KG1 (cell line): Measurements from ENCODE around the gene MEAK7.
"Not testable (repeated sequence)": the region's sequence is repeated elsewhere in the genome, so short reads cannot be mapped to it uniquely, and the experiment has no call there.

Experiments used
- DNase-seq: peaks from one replicate; lab custom pipeline; 2025; lab: John Stamatoyannopoulos, UW

Gene MEAK7

GRCh38 chr16:84532855-84533486 is 28.5 kb upstream of the MEAK7 start:
- DNase-seq: peak; percentile 39

- peak; percentile 37 for DNase-seq
Observed at GRCh38 chr16:84532291-84532724, 27.8 kb upstream of the MEAK7 start.

- DNase-seq: no peak
Observed at GRCh38 chr16:84531671-84532111, 27.2 kb upstream of the MEAK7 start.

GRCh38 chr16:84530590-84530989 is 26.1 kb upstream of the MEAK7 start:
- no peak for DNase-seq

DNA sequence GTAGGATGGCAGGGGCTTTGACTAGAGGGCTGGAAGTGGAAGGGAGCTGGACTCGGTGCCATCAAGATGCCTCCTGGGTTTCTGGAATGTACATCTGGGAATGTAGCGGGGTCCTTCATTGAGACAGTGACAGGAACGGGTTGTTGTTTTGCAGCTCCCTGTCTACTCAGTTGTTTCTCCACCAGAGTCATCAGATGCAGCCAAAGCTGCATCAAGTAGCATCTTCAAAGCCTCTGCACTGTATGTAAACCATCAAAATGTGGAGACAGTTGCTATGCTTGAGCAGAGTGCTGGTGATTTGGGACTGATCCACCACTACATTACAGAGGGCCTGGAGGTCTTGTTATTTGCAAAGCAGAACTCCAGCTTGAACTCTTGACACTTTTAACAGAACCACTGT is 25.1 kb upstream of the MEAK7 start:
- no peak for DNase-seq

- DNase-seq: peak; percentile 19
Observed at GRCh38 chr16:84528322-84528721, 23.9 kb upstream of the MEAK7 start.

GRCh38 chr16:84527532-84528269 is 23.2 kb upstream of the MEAK7 start:
- DNase-seq: no peak

- DNase-seq: no peak
Observed at GRCh38 chr16:84526794-84527531, 22.5 kb upstream of the MEAK7 start.

DNA sequence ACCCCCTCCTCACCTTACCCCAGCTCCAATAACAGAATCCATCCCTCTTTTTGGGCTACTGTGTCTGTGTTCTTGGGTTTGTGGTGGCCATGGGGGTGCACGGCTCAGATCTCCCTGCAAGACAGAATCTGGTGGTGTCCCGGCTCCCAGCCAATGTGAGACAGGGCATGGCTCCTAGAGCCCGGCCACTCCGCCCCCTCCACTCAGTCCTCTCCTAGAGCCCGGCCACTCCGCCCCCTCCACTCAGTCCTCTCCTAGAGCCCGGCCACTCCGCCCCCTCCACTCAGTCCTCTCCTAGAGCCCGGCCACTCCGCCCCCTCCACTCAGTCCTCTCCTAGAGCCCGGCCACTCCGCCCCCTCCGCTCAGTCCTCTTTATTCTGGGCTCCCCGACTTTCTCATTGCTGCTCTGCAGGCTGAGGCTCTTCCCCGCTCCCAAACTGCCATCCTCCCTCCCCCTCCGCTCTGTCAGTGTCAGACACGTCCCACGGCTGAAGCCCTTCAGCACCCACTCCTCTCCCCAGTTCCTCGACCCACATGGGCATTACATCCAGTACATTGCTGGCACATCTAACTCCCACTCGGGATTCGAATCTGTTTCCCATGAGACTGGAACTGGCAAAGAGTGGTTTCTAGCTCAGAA is 20.6 kb upstream of the MEAK7 start:
- DNase-seq: not testable (repeated sequence)

- no peak for DNase-seq
Observed at GRCh38 chr16:84524346-84524920, 20.0 kb upstream of the MEAK7 start.

DNA sequence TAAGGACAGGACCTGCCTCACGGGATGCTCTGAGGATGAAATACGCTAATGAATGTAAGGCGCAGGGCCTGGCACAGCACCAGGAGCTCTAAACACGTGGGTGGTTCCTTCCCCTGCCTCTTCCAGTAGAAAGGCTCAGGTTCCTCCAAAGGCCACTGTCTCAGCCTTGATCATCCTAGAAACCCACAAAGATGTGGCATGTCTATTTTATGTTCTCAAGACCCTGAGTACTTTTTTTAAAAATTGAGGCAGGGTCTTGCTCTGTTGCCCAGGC is 17.0 kb upstream of the MEAK7 start:
- DNase-seq: no peak

DNA sequence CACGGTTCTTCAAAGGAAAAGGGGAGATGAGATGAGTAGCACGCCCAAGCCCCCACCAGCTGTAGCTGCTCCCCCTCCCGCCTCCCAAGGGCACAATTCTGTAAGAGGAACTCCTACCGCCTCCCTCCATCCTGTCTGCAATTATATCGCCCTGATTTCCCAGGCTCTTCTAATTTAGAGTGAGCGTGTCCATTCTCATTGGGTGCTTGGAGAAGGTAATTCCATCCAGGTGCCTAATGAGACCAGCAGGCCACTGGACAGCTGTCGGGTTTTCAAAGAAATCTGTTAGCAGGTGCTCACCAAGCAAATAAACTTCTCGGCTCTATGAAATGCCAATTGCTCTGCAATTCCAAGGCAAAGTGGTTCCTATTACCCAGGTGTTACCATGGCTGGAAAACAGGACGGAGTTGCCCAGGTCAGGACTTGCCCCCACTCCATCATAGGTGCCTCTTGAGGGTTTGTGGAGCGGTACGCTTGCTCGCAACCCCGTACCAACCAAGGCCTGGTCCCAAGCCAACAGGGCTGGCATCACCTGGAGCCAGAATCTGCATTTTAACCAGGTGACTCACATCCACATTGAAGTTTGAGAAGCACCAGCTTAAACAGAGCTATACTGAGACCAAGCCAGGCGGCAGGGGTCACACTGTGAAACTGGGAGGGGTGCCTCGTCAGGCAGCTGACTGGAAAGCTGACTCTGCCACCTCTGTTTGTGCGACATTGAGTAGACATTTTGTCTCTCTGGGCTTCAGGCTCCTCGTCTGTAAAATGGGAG is 16.5 kb upstream of the MEAK7 start:
- no peak for DNase-seq

DNA sequence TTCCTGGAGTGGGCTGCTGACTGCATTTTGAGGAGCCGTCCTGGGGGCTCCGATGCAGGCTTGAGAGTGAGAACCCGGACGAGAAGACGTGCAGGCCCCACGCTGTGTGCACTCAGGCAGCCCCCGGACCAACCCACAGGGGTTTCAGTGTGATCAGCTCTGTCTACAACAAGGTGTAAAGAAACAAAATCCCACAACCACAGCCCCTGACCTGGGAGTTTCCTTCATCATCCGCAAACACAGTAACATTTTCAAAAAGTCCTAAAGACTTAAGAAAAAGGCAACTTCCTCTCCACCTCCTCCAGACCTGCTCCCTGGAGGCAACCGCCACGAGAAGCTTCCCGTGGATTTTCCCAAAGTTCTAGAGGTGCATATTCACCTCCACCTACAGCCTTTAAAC is 15.4 kb upstream of the MEAK7 start:
- DNase-seq: no peak

- DNase-seq: no peak
Observed at GRCh38 chr16:84518804-84519341, 14.4 kb upstream of the MEAK7 start.

DNA sequence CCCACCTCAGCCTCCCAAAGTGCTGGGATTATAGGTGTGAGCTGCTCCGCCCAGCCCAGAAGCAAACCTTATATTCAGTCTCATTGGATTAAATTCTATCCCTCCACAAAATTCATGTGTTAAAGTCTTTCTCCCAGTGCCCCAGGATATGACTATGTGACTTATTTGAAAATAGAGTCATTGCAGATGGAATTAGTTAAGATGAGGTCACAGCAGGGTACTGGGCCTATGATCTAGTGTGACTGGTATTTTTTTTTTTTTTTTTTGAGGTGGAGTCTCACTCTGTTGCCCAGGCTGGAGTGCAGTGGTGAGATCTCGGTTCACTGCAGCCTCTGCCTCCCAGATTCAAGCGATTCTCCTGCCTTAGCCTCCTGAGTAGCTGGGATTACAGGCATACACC is 13.8 kb upstream of the MEAK7 start:
- DNase-seq: not testable (repeated sequence)

- no peak for DNase-seq
Observed at GRCh38 chr16:84517366-84517765, 12.9 kb upstream of the MEAK7 start.

DNA sequence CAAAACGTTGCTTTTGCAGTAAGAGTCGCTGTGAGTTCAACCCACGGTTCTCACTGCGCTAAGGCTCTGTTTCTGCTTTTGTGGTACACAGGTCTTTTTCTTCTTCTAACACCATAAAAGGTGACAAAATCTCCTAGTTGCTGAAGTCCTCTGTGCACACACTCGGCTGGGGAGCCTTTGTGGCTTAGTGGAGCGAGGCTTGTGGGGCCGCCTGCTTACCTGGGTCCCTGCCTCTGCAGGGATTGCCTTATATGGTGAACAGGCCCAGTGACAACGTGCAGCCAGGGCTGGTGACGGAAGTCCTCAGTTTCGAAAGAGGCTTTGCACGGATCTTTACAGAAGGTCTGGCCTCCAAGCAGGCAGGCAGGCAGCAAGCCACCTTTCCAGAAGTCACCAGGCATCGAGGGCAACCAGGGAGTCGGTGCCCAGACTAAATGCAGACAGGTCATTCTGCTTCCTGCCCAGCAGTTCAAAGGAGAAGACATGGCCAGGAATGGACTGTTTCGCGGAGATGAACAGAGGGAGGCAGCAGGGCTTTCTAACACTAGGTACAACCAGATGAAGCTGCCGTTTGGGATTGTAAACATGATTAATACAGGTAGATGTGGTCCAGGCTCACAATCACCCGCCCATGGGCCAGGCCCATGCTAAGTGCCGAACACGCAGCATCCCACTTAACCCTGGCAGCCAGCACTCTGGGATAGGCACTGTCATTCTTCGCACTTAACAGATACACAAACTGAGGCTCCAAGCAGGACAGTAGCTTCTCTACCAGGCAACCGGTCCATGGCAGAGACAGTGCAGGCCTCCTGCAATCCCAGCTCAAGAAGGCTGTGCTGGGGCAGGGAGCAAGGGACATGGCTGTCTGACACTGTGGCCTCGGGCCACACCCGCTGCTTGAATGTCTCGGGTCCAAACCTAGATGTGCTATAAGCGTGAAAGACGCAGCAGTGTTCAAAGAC is 10.7 kb upstream of the MEAK7 start:
- DNase-seq: peak; percentile 23

- DNase-seq: no peak
Observed at GRCh38 chr16:84514295-84514873, 9.9 kb upstream of the MEAK7 start.

- no peak for DNase-seq
Observed at GRCh38 chr16:84513666-84514065, 9.2 kb upstream of the MEAK7 start.

DNA sequence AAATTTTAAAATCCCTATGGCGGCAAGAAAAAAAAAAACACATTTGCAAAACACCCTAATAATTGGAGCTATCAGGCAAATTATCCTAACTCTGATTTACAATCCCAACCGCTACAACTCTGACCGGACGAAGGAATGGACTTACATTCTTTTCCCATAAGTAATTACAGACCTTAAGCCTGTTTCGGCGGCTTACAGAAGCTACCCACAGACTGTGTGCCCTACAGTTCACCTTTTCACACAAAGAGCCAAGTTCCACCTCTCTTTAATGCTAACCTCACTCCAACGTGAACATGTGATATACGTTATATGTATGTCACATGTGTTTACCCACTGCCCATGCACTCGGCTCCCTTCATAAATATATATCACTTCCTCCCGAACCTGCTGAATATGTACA is 8.7 kb upstream of the MEAK7 start:
- no peak for DNase-seq
